ENCODE measurements around the gene CHL1.

The CHL1 gene

GRCh38 chr3:279325-279724, 82.8 kb downstream of the CHL1 start:
- DNase-seq: no peak

GRCh38 chr3:280681-281080, 84.1 kb downstream of the CHL1 start:
- no peak for DNase-seq

GRCh38 chr3:284322-284721, 87.8 kb downstream of the CHL1 start:
- no peak for DNase-seq

DNA sequence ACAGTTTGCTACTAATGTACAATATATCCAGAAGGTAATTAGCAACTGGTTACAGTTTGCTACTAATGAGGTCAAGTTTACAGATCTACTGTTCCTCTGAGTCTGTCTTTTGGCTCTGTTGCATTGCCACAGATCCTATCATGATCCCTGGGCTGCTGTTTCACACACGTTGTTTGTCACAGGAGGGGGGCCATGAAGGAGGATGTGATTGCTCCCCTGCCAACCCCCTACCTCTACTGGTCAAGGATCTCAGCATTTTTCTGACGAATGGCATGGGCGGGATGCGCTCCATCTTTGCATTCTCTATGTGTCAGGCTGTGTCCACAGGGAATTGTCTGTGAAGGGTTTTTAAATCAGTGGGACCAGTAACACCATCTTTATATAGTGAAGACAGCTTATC, 91.9 kb downstream of the CHL1 start:
- DNase-seq: no peak

- DNase-seq: no peak
These were observed 94.5 kb downstream of the CHL1 start for GRCh38 chr3:291028-291427.

DNA sequence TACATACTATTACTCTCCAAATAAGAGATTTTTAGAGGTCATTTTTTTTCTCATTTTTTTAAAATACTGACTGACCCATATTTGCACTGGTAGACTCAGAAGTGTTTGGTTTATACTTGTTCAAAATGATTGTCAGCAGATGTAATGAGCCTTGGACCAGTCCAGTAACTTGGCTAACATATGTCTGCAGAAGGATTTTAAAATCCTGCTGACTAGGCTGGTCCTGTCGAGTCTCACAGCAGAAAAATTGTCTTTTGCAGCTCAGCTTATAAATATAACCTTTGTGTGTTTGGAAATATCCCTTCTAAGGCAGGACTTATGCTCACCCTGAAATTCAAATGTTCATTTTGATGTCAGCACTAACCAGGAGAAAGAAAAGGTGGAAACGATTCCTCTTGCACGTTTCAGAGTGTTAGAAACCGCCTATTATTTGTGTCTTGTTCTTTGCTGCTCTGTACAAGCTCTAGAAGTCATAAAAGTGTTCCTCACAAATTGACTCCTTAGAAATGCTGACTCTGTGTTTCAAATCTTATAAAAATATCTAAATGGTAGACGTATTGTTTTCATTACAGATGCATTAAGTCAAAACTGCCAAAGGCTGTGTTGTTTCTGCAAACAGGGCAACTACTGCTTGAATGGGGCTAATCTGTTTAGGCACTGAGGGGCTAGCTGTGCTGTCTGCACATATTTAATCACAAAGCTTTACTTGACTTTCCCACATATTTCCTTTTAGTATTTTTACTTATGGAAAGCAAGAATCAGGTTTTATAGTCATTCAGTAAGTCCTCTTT, 95.3 kb downstream of the CHL1 start:
- DNase-seq: no peak

- no peak for DNase-seq
These were observed 97.5 kb downstream of the CHL1 start for GRCh38 chr3:294096-294495.

DNA sequence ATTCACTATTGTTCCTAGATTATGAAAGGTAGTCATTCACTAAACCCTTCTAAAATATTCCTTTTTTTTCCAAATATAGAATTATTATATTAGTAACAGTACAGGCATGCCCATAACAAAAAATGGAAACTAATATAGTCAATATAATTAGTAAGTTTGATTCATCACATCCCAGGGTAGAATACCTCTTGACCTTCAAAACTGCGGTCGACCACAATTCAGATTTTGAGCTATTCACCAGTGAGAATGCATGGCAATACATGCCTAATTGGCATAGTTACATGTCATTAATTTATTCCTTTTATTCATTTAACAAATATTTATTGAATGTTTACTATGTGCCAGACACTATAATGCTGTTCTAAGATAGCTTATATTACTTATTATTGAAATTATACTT, 98.0 kb downstream of the CHL1 start:
- no peak for DNase-seq

DNA sequence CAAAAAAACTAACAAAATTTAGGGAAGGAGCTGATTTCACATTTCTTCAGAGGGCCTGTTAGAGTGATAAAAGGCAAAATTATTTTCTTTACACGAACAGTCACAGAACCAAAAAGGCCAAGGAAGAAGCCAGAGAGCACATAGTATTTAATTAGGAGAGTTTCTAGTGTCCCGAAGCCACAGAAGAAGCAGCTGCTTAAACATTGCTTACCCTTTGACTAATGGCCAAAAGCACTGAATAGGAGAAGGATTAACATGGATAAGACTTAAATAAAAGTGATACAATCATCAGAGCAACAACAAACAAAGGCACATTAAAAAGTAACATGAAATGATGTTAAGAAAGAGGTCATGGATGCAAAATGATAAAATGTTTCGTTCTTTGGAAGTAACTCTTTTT, 98.6 kb downstream of the CHL1 start:
- no peak for DNase-seq

DNA sequence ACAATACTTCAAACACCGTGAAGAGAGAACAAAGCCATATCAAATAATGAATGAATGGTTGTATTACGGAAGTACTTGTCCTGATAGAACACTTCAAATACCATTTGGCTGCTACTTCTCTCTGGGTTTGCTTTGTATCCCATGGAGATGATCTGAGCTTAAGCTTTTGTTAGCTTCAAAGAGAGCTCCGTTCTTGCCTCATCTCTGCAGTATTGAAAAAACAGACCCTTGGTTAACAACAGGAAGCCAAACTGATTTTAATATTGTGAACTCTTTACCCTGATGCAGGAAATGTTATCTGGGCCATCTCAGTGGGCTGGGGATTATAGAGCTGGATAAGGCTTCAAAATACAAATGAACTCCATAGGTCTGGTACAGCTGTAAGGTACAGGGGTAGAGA, 101.0 kb downstream of the CHL1 start:
- DNase-seq: no peak

GRCh38 chr3:299590-300301, 103.2 kb downstream of the CHL1 start:
- DNase-seq: no peak

GRCh38 chr3:307182-307581, 110.6 kb downstream of the CHL1 start:
- DNase-seq: no peak

GRCh38 chr3:308597-309321, 112.2 kb downstream of the CHL1 start:
- no peak for DNase-seq

- no peak for DNase-seq
These were observed 115.7 kb downstream of the CHL1 start for GRCh38 chr3:312160-312733.

- no peak for DNase-seq
These were observed 116.3 kb downstream of the CHL1 start for GRCh38 chr3:312911-313310.

GRCh38 chr3:317012-317411, 120.4 kb downstream of the CHL1 start:
- DNase-seq: no peak

DNA sequence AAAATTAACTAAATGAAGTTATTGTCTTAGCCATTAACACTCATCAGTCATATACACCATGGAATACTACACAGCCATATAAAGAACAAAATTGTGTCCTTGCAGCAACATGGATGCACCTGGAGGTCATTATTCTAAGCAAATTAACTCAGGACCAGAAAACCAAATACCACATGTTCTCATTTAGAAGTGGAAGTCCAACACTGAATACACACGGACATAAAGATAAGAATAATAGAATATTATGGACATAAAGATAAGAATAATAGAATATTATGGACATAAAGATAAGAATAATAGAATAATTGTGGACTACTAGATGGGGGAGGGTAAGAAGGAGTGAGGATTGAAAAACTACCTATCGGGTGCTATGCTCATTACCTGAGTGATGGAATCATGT, 122.3 kb downstream of the CHL1 start:
- no peak for DNase-seq

DNA sequence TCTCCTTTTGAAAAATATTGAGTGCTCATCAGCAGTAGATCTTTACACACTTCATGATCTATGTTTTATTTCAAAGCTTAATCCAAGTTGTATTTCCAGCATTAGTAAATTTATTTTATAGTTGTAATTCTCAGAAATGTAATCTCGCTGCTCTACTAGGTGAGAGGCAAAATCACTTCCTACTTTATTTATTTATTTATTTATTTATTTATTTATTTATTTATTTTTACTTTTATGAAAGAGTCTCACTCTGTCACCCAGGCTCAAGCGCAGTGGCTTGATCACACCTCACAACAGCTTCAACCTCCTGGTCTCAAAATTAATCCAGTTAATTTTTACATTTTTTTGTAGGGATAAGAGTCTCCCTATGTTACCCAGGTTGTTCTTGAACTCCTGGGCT, 127.9 kb downstream of the CHL1 start:
- DNase-seq: no peak

- no peak for DNase-seq
These were observed 128.9 kb downstream of the CHL1 start for GRCh38 chr3:325495-325894.

- DNase-seq: no peak
These were observed 134.0 kb downstream of the CHL1 start for GRCh38 chr3:330494-331115.

- no peak for DNase-seq
These were observed 135.3 kb downstream of the CHL1 start for GRCh38 chr3:331881-332280.

DNA sequence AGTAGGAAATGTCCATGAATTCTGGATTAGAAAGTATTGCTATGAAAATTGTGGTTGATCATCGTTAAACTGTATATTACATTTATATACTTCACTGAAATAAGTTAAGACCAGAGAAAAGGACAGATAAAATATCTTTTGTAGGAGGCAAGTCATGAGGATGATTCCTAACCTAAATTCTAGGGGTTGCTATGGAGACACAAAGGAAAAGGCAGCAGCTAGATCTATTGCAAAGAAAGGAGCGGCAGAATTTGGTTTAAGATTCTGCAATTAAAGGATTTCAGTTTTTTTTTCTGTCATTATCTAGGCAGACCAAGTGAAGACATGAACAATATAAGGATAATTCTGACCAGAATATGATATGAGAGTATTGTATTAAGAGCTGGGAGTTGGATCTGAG, 136.1 kb downstream of the CHL1 start:
- no peak for DNase-seq

GRCh38 chr3:335240-335639, 138.7 kb downstream of the CHL1 start:
- no peak for DNase-seq
